Activated CD4-positive, alpha-beta T cell treated with anti-CD3 and anti-CD28 coated beads, Interleukin-10, Interleukin-2, amounts not matched to agents 100 ng/mL and 50 ng/mL, durations not matched to agents 16 hours and 8 hours (primary cell): Measurements from ENCODE around the gene LAMA1.

Experiments
- DNase-seq: peaks from one replicate; pipeline ENCODE4 v3.0.0-alpha.2; 2020

LAMA1 gene

DNA sequence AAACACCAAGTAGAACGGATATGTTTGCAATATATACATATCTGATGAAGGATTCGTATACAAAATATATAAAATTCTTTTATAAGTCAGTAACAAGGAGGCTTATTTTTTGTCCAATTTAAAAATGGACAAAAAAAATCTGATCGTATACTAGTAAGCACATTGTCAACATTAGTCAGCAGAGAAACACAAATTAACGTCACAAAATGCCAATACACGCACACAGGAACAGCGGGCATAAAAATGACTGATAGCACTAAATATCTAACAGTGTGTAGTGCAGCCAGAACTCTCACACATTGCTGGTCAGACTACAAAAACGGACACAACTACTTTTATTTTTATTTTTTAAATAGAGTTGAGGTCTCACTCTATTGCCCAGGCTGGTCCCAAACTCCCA is 69.5 kb downstream of the LAMA1 start:
- no peak for DNase-seq

DNA sequence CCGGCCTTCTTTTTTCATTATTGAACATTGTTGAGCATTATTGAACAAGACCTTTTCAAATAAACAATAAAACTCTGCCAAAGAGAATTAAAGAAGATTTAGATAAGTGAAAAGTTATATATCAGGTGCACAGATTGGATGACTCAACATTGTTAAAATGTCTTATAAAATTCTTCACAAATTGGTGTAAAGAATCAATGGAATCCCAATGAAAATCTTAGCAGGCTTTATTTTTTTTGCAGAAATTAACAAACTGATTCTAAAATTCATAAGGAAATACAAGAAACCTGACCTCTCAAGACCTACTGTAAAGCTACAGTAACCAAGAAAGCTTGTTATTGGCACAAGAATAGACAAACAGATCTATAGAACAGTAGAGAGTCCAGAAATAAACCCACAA is 70.3 kb downstream of the LAMA1 start:
- DNase-seq, result no peak

DNA sequence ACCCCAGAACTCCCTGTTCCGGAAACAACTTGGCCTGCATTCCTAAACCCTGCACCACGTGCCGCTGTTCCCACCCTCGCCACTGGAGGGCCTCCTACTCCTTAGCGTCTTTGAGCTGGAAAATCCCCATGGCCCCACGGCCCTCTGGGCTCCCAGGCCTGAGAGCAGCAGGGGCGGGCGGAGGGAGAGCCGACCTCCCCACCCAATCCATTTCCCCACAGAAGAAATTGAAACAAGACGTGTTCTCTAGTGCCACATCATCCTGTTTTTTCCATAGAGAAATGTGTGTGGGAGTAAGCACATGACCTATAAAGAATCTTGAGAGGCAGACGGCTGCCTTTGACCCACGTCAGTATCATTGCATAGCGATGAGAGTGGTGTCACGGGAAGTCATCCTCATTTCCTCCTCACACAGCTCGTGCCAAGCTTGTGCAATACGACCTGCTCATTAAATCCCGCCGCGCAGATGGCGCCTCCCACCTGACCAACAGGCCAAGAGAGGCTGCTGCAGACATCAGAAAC is 79.2 kb downstream of the LAMA1 start:
- no peak for DNase-seq

- no peak for DNase-seq
Observed at GRCh38 chr18:7037470-7037869, 80.1 kb downstream of the LAMA1 start.

DNA sequence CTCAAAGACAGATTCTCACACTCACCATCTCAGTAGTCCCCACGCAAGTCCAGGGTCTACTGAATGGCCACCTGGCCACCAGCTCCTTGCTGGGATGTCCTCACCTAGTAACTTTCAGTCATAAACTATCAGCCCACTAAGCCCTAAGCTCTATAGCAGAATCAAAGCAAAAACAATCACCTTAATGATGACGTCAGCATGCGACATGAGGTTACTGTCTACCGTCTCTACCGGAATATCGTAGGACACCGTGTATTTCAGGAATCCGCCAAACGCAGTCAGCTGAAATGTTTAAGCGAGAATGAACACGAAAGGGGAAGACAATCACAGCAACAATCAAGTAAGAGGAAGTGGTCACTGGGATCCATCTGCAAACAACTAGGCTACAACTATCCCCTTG is 81.8 kb downstream of the LAMA1 start:
- no peak for DNase-seq

- DNase-seq, result no peak
Observed at GRCh38 chr18:7034924-7035323, 82.7 kb downstream of the LAMA1 start.

DNA sequence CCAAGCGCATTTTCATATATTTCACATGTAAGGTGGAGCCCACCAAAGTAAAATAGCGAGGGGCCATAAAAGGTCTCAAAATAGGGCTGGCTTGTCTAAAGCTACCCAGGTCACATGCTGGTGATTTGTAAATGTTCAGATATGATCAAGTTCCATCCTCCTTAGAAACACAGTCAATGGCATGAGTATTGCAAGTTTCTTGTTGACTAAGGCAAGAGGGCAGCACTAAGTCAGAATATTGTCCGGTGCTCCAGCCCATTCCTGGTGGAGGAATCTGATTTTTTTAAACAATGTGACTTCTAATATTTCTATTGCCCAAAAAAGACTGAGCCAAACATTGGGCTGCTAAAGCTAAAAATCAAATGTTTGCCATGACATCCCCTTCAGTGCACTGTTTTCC is 85.1 kb downstream of the LAMA1 start:
- no peak for DNase-seq

DNA sequence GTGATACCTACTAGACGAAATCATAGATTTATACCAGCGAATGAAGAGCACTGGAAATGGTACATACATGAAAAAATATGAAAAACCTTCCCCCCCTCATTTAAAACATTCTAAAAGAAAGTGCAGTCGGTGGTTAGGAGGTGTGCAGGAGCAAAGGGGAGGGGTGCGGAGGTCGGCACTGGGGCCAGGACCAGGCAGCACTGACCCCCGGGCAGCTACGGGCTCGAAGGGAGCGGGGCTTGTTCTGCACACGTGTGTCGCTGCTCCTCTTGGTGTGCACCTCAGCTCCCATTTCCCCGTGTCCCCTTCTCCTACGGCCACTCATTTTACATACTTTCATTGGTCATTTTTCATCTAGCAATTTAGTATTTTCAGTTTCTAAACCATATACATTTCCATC is 89.0 kb downstream of the LAMA1 start:
- no peak for DNase-seq

GRCh38 chr18:7025194-7025593 is 92.4 kb downstream of the LAMA1 start:
- DNase-seq, result no peak

DNA sequence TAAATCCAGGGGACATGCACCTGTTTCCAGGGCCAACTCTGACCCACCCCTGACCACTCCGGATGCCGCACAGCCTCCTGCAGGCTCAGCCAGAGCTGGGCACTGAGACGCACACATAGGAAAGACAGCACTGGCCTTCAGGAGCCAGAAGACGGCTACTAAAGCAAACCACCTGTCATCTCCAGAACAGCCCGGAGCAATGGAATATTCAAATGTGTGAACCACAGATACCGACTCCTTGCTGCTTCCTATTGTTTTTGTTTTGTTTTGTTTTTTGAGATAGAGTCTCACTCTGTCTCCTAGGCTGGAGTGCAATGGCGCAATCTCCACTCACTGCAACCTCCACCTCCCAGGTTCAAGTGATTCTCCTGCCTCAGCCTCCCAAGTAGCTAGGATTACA is 94.0 kb downstream of the LAMA1 start:
- DNase-seq, result no peak

DNA sequence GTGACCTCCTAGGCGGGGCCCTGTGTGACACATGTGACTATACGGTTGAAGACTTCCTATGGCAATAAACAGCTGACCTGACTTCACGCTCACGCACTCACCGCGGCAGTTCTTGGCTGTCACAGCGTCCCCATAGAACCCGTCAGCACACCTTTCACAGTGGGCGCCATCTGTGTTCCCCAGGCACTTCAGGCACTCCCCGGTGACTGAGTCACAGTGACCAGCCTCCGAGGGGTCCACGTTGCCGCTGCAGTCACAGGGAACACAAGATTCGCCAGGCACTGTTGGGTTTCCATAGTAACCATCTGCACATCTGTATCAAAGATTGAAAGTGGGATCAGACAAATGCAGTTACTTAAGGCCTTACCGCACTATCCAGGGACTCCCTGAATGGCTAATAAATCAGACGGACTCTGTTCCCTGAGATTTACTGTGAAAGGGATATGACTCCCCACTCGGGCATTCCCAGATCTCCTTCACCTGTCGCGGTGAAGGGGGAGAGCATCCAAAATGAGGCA is 94.5 kb downstream of the LAMA1 start:
- no peak for DNase-seq

GRCh38 chr18:7021994-7022840 is 95.4 kb downstream of the LAMA1 start:
- peak; percentile 13 for DNase-seq

GRCh38 chr18:7020995-7021777 is 96.4 kb downstream of the LAMA1 start:
- DNase-seq, result no peak

GRCh38 chr18:7017013-7017412 is 100.6 kb downstream of the LAMA1 start:
- DNase-seq, result no peak

GRCh38 chr18:7011142-7011541 is 106.5 kb downstream of the LAMA1 start:
- DNase-seq, result no peak

DNA sequence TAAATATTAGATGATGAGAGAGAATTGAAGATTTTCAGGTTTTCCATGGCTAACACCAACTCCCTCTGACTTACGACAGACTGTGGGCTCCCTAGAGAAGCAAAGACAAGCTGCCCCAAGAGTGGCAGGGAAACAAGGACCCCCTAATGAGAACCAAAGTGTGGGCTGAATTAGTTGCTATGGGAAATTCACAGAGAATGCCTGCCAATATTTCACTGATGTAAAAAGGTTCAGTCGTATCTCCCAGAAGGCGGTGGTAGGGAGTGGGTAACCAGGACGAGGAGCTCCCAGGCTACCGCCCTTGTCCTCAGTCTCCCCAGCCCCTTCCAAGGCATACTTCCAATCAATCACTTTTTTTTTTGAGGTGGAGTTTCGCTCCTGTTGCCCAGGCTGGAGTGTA is 113.6 kb downstream of the LAMA1 start:
- no peak for DNase-seq

DNA sequence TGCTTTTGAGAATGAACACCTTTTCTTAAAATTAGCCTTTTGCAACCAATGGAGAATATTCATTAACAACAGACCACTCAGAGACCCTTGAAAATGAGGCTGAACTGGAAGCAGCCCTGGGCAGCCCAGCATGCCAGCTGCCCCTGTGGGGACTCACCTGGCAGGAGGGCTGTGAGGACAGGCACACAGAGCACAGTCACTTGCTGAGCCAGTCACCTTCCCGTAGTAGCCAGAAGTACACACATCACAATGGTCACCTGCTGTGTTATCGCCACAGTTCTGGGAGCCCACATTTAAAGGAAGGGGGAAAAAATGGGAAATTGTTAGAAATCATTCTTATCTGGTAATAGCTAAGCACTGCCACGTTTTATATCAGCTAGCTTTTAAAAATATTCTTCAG is 115.5 kb downstream of the LAMA1 start:
- DNase-seq, result no peak

GRCh38 chr18:7000484-7001096 is 117.0 kb downstream of the LAMA1 start:
- peak; percentile 1 for DNase-seq

- DNase-seq, result no peak
Observed at GRCh38 chr18:6997808-6998207, 119.8 kb downstream of the LAMA1 start.

DNA sequence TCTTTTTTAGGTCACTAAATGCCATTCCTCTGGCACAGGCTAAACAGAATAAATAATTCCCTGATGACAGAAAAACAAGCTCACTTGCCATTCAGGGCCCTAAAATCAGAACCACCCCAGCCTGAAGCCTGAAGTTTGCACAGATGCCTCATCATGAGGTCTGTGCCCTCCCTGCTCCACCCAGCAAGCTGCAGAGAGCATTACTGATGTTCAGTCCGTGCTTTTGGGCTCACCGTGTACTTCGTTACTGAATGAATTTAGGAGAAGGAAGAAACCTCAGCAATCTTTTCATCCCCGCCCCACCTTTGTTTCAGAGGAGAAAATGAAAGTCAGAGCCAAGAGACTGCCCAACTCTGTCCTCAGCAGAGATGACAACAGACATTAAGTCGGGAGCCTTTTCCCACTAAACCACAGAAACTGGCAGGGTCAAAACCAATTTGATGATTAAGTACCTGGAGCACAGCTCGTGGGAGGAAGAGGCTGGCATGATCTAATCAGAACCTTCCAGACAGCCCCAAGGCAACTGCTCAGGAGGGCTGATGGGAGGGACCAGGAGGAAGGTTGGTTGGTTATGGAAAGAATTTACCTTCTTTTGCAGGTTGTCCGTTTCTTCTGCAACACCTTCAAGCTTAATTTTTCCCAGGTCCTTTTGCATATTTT is 122.7 kb downstream of the LAMA1 start:
- DNase-seq, result no peak

- no peak for DNase-seq
Observed at GRCh38 chr18:6994056-6994770, 123.4 kb downstream of the LAMA1 start.

GRCh38 chr18:6992761-6993160 is 124.8 kb downstream of the LAMA1 start:
- DNase-seq, result no peak
